Coronary artery (tissue), 2 donors: ENCODE measurements around the gene CALN1.
"Not testable (repeated sequence)": the region's sequence is repeated elsewhere in the genome, so short reads cannot be mapped to it uniquely, and the experiment has no call there.

Source experiments
- DNase-seq: peaks from one replicate; pipeline ENCODE4 v3.0.0-alpha.2; 2017; ENCODE audit warnings: low spot score
- H3K27ac ChIP-seq, 2 donors: fragments of 200-600 bp; sonication (generic); one replicate each; pipeline ENCODE4 v1.5.1; 2016 to 2019
- H3K4me3 ChIP-seq: fragments of 200-600 bp; sonication (generic); 2 replicates; pipeline ENCODE4 v1.5.1; 2016; ENCODE audit warnings: mild to moderate bottlenecking, moderate library complexity
- TF ChIP-seq, protein P1 (sequence below): fragments of 200-600 bp; sonication (generic); IDR thresholded peaks from one replicate; pipeline ENCODE4 v1.5.1; 2019; ENCODE audit warnings: antibody characterized with exemption

Gene CALN1

DNA sequence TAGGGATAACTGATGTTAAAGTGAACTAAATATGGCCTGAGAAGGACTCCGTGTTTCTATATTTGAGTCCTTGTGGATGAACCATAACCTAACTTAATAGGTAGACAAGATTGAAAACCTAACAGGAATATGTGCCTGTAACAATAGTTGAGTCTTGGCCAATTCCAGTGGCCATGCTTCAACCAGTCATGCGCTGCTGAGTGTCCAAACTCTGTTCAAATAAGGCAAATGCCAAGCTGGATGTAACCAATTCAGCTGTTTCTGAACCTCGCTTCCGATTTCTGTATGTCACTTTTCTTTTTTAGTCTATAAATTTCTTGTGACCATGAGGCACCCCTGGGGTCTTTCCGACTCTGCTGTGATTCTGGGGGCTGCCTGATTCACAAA lies 672.0 kb downstream of the CALN1 start:
- H3K27ac ChIP-seq, result no peak overlapping the region
- H3K4me3 ChIP-seq, result no peak overlapping the region
- no peak for DNase-seq
- TF ChIP-seq, protein P1, sequence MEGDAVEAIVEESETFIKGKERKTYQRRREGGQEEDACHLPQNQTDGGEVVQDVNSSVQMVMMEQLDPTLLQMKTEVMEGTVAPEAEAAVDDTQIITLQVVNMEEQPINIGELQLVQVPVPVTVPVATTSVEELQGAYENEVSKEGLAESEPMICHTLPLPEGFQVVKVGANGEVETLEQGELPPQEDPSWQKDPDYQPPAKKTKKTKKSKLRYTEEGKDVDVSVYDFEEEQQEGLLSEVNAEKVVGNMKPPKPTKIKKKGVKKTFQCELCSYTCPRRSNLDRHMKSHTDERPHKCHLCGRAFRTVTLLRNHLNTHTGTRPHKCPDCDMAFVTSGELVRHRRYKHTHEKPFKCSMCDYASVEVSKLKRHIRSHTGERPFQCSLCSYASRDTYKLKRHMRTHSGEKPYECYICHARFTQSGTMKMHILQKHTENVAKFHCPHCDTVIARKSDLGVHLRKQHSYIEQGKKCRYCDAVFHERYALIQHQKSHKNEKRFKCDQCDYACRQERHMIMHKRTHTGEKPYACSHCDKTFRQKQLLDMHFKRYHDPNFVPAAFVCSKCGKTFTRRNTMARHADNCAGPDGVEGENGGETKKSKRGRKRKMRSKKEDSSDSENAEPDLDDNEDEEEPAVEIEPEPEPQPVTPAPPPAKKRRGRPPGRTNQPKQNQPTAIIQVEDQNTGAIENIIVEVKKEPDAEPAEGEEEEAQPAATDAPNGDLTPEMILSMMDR, result no peak

DNA sequence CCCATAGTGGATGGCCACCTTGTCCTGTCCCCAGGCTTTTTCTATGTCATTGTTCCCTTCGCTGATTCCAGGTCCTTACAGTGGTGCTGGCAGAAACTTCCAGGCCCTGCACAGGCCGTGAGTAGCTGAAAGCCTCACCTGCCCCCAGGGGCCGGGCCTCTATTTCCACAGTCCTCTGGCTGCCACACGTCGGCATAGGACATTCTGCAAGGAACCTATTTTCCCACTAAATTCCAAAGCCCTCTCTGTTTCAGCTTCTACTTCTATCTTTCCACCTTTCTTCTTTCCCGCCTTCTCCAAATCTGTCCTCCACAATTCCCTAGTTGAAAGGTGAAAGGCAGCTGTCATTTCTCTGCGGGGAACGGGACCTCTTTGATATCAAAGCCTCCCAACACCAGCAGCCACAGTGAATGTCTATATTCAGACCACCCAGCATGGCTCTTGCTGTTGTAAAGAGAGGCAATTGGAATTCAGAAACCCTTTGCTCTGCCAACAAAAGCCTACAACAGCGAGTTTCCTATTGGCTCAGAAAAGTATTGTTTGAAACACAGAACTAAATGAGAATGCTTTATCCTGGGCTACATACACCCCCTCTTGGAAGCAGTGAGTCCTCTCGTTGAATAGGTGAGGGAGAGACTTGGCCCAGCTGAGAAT lies 672.5 kb downstream of the CALN1 start:
- DNase-seq, result no peak
- Histone ChIP-seq H3K4me3 (no peak overlapping the region), H3K27ac (no peak overlapping the region)
- TF ChIP-seq, protein P1, result no peak

DNA sequence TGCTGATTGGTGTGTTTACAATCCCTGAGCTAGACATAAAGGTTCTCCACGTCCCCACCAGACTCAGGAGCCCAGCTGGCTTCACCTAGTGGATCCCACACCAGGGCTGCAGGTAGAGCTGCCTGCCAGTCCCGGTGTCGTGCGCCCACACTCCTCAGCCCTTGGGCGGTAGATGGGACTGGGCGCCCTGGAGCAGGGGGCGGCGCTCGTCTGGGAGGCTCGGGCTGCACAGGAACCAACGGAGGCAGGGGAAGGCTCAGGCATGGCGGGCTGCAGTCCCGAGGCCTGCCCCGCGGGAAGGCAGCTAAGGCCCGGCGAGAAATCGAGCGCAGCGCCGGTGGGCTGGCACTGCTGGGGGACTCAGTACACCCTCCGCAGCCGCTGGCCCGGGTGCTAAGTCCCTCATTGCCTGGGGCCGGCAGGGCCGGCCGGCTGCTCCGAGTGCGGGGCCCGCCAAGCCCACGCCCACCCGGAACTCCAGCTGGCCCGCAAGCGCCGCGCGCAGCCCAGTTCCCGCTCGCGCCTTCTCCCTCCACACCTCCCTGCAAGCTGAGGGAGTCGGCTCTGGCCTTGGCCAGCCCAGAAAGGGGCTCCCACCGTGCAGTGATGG lies 674.1 kb downstream of the CALN1 start:
- DNase-seq, H3K27ac ChIP-seq, H3K4me3 ChIP-seq: not testable (repeated sequence)

DNA sequence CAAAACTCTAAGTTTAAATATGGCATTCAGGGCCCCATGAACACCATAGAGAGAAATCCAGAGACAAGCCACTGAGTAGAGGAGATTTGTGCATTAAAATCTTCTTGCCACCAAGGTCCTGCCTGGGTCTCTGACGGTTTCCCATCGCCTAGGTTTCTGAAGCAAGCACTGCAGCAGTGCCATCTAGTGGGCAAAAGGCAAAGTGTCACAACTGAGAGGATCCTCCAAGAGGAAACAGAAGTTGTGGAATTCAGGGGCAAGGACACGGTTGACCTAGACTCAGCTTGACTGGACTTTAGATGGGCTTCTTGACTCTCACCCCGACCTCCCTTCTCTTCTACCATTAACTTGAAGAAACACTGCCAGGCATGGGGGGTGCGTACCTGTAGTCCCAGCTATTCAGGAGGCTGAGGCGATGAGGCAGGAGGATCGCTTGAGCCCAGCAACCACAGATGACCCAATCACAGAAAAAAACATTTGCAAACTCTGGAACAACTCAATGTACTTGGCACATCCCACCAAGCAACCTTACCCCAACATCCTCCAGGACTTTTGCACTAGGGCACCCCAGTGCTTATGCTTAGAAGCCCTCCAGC lies 676.1 kb downstream of the CALN1 start:
- DNase-seq, result no peak

DNA sequence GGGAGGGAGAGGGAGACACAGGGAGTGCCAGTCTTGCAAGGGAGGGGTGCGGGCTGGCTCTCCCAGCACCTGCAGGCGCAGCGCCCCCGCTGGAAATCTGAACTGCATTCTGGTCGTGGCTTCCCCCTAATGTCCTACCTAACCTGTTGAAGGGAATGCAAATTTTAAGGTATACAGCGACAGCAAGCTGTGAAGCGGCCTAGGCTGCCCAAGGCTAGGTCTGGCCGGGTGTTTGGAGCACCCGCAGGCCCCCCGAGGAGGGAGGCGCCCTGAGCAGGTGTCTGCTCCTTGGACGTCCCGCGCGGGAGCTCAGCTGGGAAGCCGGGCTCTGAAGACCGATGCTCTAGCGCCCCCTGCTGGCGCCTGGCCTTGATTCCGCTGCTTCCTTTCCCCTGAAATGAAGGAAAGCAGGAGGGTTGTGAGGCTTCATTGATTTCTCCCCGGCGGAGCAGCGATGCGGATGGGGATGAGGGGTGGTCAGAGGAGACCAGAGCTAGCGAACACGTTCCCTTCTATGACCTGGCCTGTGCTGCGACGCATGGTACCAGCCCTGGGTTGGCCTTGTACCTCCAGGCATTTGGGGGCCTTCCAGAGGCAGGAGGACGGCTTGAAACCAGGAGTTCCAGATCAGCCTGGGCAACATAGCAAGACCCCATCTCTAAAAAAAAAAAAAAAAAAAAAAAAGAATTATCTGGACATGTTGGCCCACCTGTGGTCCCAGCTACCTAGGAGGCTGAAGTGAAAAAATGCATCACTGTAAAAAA lies 678.8 kb downstream of the CALN1 start:
- TF ChIP-seq, protein P1, result peak; percentile 88

More for the DNA sequence above, 676.1 kb downstream of the CALN1 start:
- Histone ChIP-seq H3K27ac (no peak overlapping the region), H3K4me3 (no peak overlapping the region)
- TF ChIP-seq, protein P1, result peak; percentile 87

DNA sequence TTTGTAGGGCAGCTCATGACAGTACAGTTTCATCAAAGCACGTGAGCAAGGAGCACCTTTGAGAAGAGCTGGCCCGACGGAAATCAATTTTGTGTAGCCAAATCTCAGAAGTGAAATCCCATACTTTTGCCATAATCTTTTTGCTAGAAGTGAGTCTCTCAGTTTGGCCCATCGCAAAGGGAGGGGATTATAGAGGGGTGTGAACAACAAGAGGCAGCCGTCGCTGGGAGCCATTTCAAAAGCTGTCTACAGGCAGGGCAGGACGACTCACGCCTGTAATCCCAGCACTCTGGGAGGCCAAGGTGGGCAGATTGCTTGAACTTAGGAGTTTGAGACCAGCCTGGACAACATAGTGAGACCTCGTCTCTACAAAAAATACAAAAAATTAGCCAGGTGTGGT lies 680.4 kb downstream of the CALN1 start:
- TF ChIP-seq, protein P1, result no peak
- DNase-seq, result no peak
- H3K4me3 ChIP-seq, result no peak overlapping the region
- no peak overlapping the region for H3K27ac ChIP-seq

More for the DNA sequence above, 678.8 kb downstream of the CALN1 start:
- DNase-seq, result peak; percentile 81
- Histone ChIP-seq H3K4me3 (peak overlapping the region; percentile 65), H3K27ac (no peak overlapping the region)
